ENCODE results near the gene PPEF1. TPM values are rescaled to one million over a fixed set of nuclear protein-coding genes. Genes with fewer than 3 reads are reported as not detected.

The PPEF1 gene
- total and polyA plus RNA-seq, 9 donors: 0.12 to 2.0 (median 0.58) TPM; not detected in 3

- no peak for DNase-seq
- Histone ChIP-seq H3K36me3 (no peaks in the 10 kb centered on the region), H3K27ac (no peak overlapping the region), H3K27me3 (no peaks in the 10 kb centered on the region), H3K9me3 (no peaks in the 10 kb centered on the region), H3K4me1 (ENCODE audit: insufficient read depth) (no peaks in the 10 kb centered on the region), H3K4me3 (no peak overlapping the region)
- intact Hi-C loops (cut with DNase I): no loop called here
- TF ChIP-seq CTCF (IDR thresholded peaks at IDR 0.05) (no peak), POLR2A (IDR thresholded peaks at IDR 0.05) (no peak)
- WGBS, 3 donors: 42 to 55% (median 47%) methylated on average over 7 of the region's 7 CpGs
Measured at GRCh38 chrX:18793601-18794089, 86.2 kb downstream of the PPEF1 start.

- no peak overlapping the region for H3K4me3 ChIP-seq
- intact Hi-C loops (cut with DNase I): no loop called here
- H3K4me1 ChIP-seq (ENCODE audit: insufficient read depth): no peaks in the 10 kb centered on the region
- H3K9me3 ChIP-seq: no peaks in the 10 kb centered on the region
- H3K36me3 ChIP-seq: no peaks in the 10 kb centered on the region
- DNase-seq: no peak
- WGBS, 3 donors: 50 to 68% (median 59%) methylated on average over 2 of the region's 2 CpGs
- no peak overlapping the region for H3K27ac ChIP-seq
- no peak for TF ChIP-seq EP300 (IDR thresholded peaks at IDR 0.05)
- TF ChIP-seq POLR2A (IDR thresholded peaks at IDR 0.05): no peak
- no peak for TF ChIP-seq CTCF (IDR thresholded peaks at IDR 0.05)
- H3K27me3 ChIP-seq: no peaks in the 10 kb centered on the region
Measured at GRCh38 chrX:18797141-18797540, 89.7 kb downstream of the PPEF1 start.

- intact Hi-C loops (cut with DNase I): no loop called here
- H3K9me3 ChIP-seq: no peaks in the 10 kb centered on the region
- H3K4me3 ChIP-seq: no peak overlapping the region
- TF ChIP-seq POLR2A (IDR thresholded peaks at IDR 0.05) (no peak), EP300 (IDR thresholded peaks at IDR 0.05) (no peak), CTCF (IDR thresholded peaks at IDR 0.05) (no peak)
- no peaks in the 10 kb centered on the region for H3K36me3 ChIP-seq
- H3K27ac ChIP-seq: no peak overlapping the region
- no peaks in the 10 kb centered on the region for H3K27me3 ChIP-seq
- no peaks in the 10 kb centered on the region for H3K4me1 ChIP-seq (ENCODE audit: insufficient read depth)
- 65 to 67% (median 66%) methylated on average over 2 of the region's 2 CpGs for WGBS, 3 donors
- DNase-seq: no peak
Measured at GRCh38 chrX:18799911-18800310, 92.5 kb downstream of the PPEF1 start.

- no peaks in the 10 kb centered on the region for H3K36me3 ChIP-seq
- DNase-seq: no peak
- H3K27me3 ChIP-seq: no peaks in the 10 kb centered on the region
- no peak overlapping the region for H3K4me3 ChIP-seq
- no peaks in the 10 kb centered on the region for H3K4me1 ChIP-seq (ENCODE audit: insufficient read depth)
- H3K27ac ChIP-seq: no peak overlapping the region
- H3K9me3 ChIP-seq: no peaks in the 10 kb centered on the region
- TF ChIP-seq EP300 (IDR thresholded peaks at IDR 0.05): no peak
- no peak for TF ChIP-seq CTCF (IDR thresholded peaks at IDR 0.05)
- TF ChIP-seq POLR2A (IDR thresholded peaks at IDR 0.05): no peak
- intact Hi-C loops (cut with DNase I): no loop called here
Measured at GRCh38 chrX:18809641-18810040, 102.2 kb downstream of the PPEF1 start.

- no peaks in the 10 kb centered on the region for H3K4me1 ChIP-seq (ENCODE audit: insufficient read depth)
- intact Hi-C loops (cut with DNase I): no loop called here
- 59 to 61% (median 61%) methylated on average over 2 of the region's 2 CpGs for WGBS, 3 donors
- no peak overlapping the region for H3K4me3 ChIP-seq
- TF ChIP-seq EP300 (IDR thresholded peaks at IDR 0.05) (no peak), POLR2A (IDR thresholded peaks at IDR 0.05) (no peak), CTCF (IDR thresholded peaks at IDR 0.05) (no peak)
- no peaks in the 10 kb centered on the region for H3K27me3 ChIP-seq
- DNase-seq: no peak
- no peaks in the 10 kb centered on the region for H3K36me3 ChIP-seq
- no peaks in the 10 kb centered on the region for H3K9me3 ChIP-seq
- no peak overlapping the region for H3K27ac ChIP-seq
Measured at GRCh38 chrX:18810416-18810815, 103.0 kb downstream of the PPEF1 start.

All from ovary (tissue), 9 donors.